ENCODE results near the gene INSR. TPM values are rescaled to one million over a fixed set of nuclear protein-coding genes. Genes with fewer than 3 reads are reported as not detected.

INSR gene
- total RNA-seq, 1 donor from 2014 or later, result 23.9 TPM

DNA sequence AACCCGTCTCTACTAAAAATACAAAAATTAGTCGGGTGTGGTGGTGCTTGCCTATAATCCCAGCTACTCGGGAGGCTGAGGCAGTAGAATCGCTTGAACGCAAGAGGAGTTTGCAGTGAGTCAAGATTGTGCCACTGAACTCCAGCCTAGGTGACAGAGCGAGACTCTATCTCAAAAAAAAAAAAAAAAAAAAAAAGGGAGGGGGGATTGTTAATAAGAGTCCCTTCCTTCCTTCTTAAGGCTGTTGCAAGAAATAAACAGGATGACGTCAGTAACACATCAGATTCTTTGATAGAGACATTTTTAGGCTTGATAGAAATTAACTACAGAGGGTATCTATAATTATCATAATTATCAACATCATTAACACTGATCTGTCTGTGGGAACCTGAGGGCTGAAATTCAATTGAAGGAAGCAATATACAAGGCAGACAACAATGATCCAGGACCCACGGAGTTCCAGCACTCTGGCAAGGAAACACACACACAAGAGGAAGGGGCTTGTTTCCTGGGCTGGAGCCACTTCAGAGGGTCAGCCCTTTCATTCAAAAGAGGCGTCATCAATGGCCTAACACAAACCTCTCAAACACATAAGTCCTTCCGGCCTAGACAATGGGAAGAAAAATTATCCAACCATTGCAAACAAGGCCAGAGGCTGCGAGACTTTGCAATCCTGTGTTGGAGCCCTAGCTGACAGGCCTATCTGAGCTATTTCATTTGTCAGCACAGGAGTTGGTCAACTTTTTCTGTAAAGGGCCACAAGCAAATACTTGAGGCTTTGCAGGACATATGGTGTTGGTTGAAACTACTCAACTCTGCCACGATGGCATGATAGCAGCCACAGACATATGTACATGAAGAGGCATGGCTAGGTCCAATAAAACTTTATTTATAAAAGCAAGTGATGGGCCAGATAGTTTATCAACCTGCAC lies 105.2 kb downstream of the INSR start:
- DNase-seq, result no peak
- Mint-ChIP-seq H3K9me3 (ENCODE audit: unreplicated experiment) (peaks cover 1% of the 10 kb centered on the region), H3K27me3 (ENCODE audit: unreplicated experiment) (no peaks in the 10 kb centered on the region), H3K4me3 (ENCODE audit: unreplicated experiment) (no peak overlapping the region), H3K4me1 (ENCODE audit: low read depth, unreplicated experiment) (no peaks in the 10 kb centered on the region), H3K36me3 (ENCODE audit: unreplicated experiment) (no peaks in the 10 kb centered on the region), H3K27ac (ENCODE audit: unreplicated experiment) (no peak overlapping the region)
- TF ChIP-seq, protein P1, sequence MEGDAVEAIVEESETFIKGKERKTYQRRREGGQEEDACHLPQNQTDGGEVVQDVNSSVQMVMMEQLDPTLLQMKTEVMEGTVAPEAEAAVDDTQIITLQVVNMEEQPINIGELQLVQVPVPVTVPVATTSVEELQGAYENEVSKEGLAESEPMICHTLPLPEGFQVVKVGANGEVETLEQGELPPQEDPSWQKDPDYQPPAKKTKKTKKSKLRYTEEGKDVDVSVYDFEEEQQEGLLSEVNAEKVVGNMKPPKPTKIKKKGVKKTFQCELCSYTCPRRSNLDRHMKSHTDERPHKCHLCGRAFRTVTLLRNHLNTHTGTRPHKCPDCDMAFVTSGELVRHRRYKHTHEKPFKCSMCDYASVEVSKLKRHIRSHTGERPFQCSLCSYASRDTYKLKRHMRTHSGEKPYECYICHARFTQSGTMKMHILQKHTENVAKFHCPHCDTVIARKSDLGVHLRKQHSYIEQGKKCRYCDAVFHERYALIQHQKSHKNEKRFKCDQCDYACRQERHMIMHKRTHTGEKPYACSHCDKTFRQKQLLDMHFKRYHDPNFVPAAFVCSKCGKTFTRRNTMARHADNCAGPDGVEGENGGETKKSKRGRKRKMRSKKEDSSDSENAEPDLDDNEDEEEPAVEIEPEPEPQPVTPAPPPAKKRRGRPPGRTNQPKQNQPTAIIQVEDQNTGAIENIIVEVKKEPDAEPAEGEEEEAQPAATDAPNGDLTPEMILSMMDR (IDR thresholded peaks at IDR 0.05; ENCODE audit: partially characterized antibody, unreplicated experiment), result no peak

DNA sequence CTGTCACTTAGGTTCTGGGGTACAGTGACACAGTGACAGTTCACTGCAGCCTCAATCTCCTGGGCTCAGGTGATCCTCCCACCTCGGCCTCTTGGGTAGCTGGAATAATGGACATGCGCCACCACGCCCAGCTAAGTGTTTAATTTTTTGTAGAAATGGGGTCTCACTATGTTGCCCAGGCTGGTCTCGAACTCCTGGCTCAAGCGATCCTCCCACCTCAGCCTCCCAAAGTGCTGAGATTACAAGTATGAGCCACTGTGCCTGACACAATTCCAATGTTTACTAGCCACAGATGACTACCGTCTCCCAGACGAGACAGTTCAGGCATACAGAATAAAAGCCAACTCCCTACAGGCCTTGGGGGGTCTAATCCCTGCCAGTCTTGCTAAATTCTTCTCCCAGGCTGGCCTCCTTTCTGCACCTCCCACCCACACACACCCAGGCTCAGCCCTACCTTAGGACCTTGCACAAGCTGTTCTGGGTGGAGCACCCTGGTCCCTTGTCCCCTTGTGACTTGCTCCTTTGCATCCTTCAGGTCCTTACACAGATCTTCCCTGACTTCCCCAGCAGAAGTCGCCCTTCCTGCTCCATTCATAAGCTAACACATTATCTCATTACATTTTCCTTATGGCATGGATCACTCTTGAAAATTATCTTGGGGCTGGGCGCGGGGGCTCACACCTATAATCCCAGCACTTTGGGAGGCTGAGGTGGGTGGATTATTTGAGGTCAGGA lies 106.4 kb downstream of the INSR start:
- Mint-ChIP-seq H3K4me1 (ENCODE audit: low read depth, unreplicated experiment) (no peaks in the 10 kb centered on the region), H3K27me3 (ENCODE audit: unreplicated experiment) (no peaks in the 10 kb centered on the region), H3K36me3 (ENCODE audit: unreplicated experiment) (no peaks in the 10 kb centered on the region), H3K4me3 (ENCODE audit: unreplicated experiment) (no peak overlapping the region), H3K27ac (ENCODE audit: unreplicated experiment) (no peak overlapping the region), H3K9me3 (ENCODE audit: unreplicated experiment) (peaks cover 1% of the 10 kb centered on the region)
- TF ChIP-seq, protein P1 (IDR thresholded peaks at IDR 0.05; ENCODE audit: partially characterized antibody, unreplicated experiment), result no peak
- no peak for DNase-seq

DNA sequence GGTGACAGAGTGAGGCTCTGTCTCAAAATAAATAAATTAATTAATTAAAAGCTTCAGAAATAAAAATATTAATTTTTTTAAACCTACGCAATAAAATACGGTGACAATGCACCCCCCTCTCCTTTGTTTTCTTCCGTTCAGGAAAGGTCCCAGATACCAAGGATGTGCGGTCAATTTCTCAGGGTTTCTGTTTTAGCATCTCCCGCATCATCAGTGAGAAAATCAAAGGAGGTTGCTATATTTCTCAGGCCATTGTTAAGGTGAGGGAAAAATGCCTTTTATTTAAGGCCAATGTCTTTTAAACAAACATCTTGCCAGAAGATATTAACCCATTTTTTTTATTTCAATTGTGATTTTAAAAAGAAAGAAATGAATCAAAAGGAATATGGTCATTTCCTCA lies 111.7 kb downstream of the INSR start:
- no peaks in the 10 kb centered on the region for H3K27me3 Mint-ChIP-seq (ENCODE audit: unreplicated experiment)
- no peak for DNase-seq
- H3K4me1 Mint-ChIP-seq (ENCODE audit: low read depth, unreplicated experiment), result peaks cover 1% of the 10 kb centered on the region
- no peaks in the 10 kb centered on the region for H3K9me3 Mint-ChIP-seq (ENCODE audit: unreplicated experiment)
- no peak overlapping the region for H3K27ac Mint-ChIP-seq (ENCODE audit: unreplicated experiment)
- TF ChIP-seq, protein P1 (IDR thresholded peaks at IDR 0.05; ENCODE audit: partially characterized antibody, unreplicated experiment), result no peak
- peaks cover 10% of the 10 kb centered on the region for H3K36me3 Mint-ChIP-seq (ENCODE audit: unreplicated experiment)
- H3K4me3 Mint-ChIP-seq (ENCODE audit: unreplicated experiment), result no peak overlapping the region

DNA sequence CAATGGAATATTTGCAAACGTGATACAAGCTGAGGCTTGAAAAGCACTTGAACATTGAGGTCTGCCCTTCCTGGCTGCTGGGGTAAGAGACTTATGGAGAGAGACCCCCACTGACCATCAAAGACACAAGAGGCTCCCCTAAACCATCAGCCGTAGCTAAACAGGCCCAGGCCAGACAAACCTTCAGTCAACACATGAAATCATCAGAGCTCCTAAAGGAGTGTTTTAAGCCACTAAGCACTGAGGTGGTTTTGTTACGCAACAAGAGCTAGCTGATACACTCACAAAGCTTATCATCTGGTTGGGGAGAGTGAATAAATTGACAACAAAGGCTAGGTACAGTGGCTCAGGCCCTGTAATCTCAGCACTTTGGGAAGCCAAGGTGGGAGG lies 114.3 kb downstream of the INSR start:
- TF ChIP-seq, protein P1 (IDR thresholded peaks at IDR 0.05; ENCODE audit: partially characterized antibody, unreplicated experiment), result no peak
- no peak overlapping the region for H3K4me3 Mint-ChIP-seq (ENCODE audit: unreplicated experiment)
- DNase-seq, result no peak
- H3K9me3 Mint-ChIP-seq (ENCODE audit: unreplicated experiment), result peaks cover 2% of the 10 kb centered on the region
- H3K27ac Mint-ChIP-seq (ENCODE audit: unreplicated experiment), result no peak overlapping the region
- H3K27me3 Mint-ChIP-seq (ENCODE audit: unreplicated experiment), result no peaks in the 10 kb centered on the region
- peaks cover 1% of the 10 kb centered on the region for H3K4me1 Mint-ChIP-seq (ENCODE audit: low read depth, unreplicated experiment)
- peaks cover 10% of the 10 kb centered on the region for H3K36me3 Mint-ChIP-seq (ENCODE audit: unreplicated experiment)
